Natural killer cell (primary cell): ENCODE results near the gene SLC25A11. TPM values are rescaled to one million over a fixed set of nuclear protein-coding genes. Genes with fewer than 3 reads are reported as not detected.
"Not testable (repeated sequence)": the region's sequence is repeated elsewhere in the genome, so short reads cannot be mapped to it uniquely, and the experiment has no call there.

Experiments used
- ATAC-seq, 3 donors: fragments of 150-1000 bp in 2 of 3; fragments of 200-7000 bp in 1 of 3; cut with Tn5 transposase; 1 replicate in 1 of 3; 2 replicates in 2 of 3; pipeline ENCODE4 v1.10.0; 2021; ENCODE audit warnings: mild to moderate bottlenecking in 2 of 3, moderate library complexity in 2 of 3
- DNase-seq, 2 donors: peaks; one replicate each; pipeline versions ENCODE4 v3.0.0 to v3.0.0-alpha.2; 2013 to 2021; ENCODE audit warnings: mixed read lengths in 1 of 2
- H3K27ac ChIP-seq: one replicate; pipeline ENCODE4 v1.5.1; 2013; ENCODE audit warnings: mild to moderate bottlenecking, low read length
- H3K27me3 ChIP-seq: one replicate; pipeline ENCODE4 v1.6.1; 2013; ENCODE audit warnings: low read length; ENCODE audit not compliant: control insufficient read depth, insufficient read depth
- H3K36me3 ChIP-seq: one replicate; pipeline ENCODE4 v1.6.1; 2013; ENCODE audit warnings: low read length; ENCODE audit not compliant: control insufficient read depth, insufficient read depth
- H3K4me1 ChIP-seq: one replicate; pipeline ENCODE4 v1.6.1; 2013; ENCODE audit warnings: low read length; ENCODE audit not compliant: control insufficient read depth, insufficient read depth
- H3K4me3 ChIP-seq: one replicate; pipeline ENCODE4 v1.5.1; 2013; ENCODE audit warnings: low read length
- H3K9me3 ChIP-seq: one replicate; pipeline ENCODE4 v1.6.1; 2013; ENCODE audit warnings: low read length; ENCODE audit not compliant: control insufficient read depth, insufficient read depth
- H3K27ac Mint-ChIP-seq, 2 donors: one replicate each; pipeline ENCODE4 v1.8.0; 2022; ENCODE audit warnings: mild to moderate bottlenecking in 2 of 2, mixed read lengths in 2 of 2, moderate library complexity in 1 of 2
- H3K27me3 Mint-ChIP-seq, 2 donors: one replicate each; pipeline ENCODE4 v1.8.0; 2022; ENCODE audit warnings: low read depth in 2 of 2, mixed read lengths in 2 of 2
- H3K36me3 Mint-ChIP-seq: one replicate; pipeline ENCODE4 v1.8.0; 2022; ENCODE audit warnings: mixed read lengths
- H3K4me1 Mint-ChIP-seq, 2 donors: one replicate each; pipeline ENCODE4 v1.8.0; 2022; ENCODE audit warnings: mixed read lengths in 2 of 2
- H3K4me3 Mint-ChIP-seq: one replicate; pipeline ENCODE4 v1.8.0; 2022; ENCODE audit warnings: mild to moderate bottlenecking, moderate library complexity, mixed read lengths
- H3K9me3 Mint-ChIP-seq, 2 donors: one replicate each; pipeline ENCODE4 v1.8.0; 2022; ENCODE audit warnings: mixed read lengths in 2 of 2
- CTCF ChIP-seq: fragments of 200-600 bp; IDR thresholded peaks from one replicate; pipeline ENCODE4 v1.8.0; 2022; ENCODE audit warnings: antibody characterized with exemption
- WGBS: methylation state at CpG from one replicate; pipeline ENCODE4 v1.1.7; 2013; ENCODE audit warnings: missing lambda C conversion rate; ENCODE audit not compliant: insufficient coverage; 5-methylcytosine and 5-hydroxymethylcytosine counted together
- intact Hi-C: fragments of 100-400 bp; cut with micrococcal nuclease; formaldehyde crosslinking; loops from one replicate; pipeline ENCODE4 v1.14.2; 2022
- total RNA-seq, 4 donors: library from RNA; stranded (reverse); fragments of 120-200 nt in 1 of 4; gene quantifications; one replicate each; pipeline versions ENCODE4 v1.2.3 to v1.2.4, GENCODE V29; 2013 to 2022

Gene SLC25A11
- total RNA-seq, 3 donors from 2014 or later (not counting 1 experiment from before 2014, with no cell fraction given): 34.7 to 47.5 (median 42.5) TPM

GRCh38 chr17:4913994-4914393 lies 25.9 kb downstream of the SLC25A11 start:
- no peak for TF ChIP-seq CTCF
- H3K36me3 Mint-ChIP-seq: no peaks in the 10 kb centered on the region
- H3K4me1 ChIP-seq: peaks cover 8% of the 10 kb centered on the region
- no peak for ATAC-seq
- H3K4me3 ChIP-seq: no peak overlapping the region
- no peaks in the 10 kb centered on the region for H3K27me3 Mint-ChIP-seq
- intact Hi-C loops: no loop called here
- H3K27ac Mint-ChIP-seq: no peak overlapping the region
- no peaks in the 10 kb centered on the region for H3K4me1 Mint-ChIP-seq
- H3K9me3 ChIP-seq: no peaks in the 10 kb centered on the region
- no peaks in the 10 kb centered on the region for H3K27me3 ChIP-seq
- DNase-seq: no peak
- H3K27ac ChIP-seq: no peak overlapping the region
- no peaks in the 10 kb centered on the region for H3K9me3 Mint-ChIP-seq
- H3K4me3 Mint-ChIP-seq: no peak overlapping the region
- H3K36me3 ChIP-seq: no peaks in the 10 kb centered on the region
- WGBS: 100% methylated on average over 1 of the region's 1 CpG

GRCh38 chr17:4908711-4909496 lies 30.9 kb downstream of the SLC25A11 start:
- 31% methylated on average over 20 of the region's 20 CpGs for WGBS
- Histone ChIP-seq H3K27me3 (no peaks in the 10 kb centered on the region), H3K27ac (no peak overlapping the region), H3K9me3 (no peaks in the 10 kb centered on the region), H3K36me3 (no peaks in the 10 kb centered on the region), H3K4me1 (peaks cover 12% of the 10 kb centered on the region), H3K4me3 (no peak overlapping the region)
- no peaks in the 10 kb centered on the region for H3K4me1 Mint-ChIP-seq
- H3K27me3 Mint-ChIP-seq: no peaks in the 10 kb centered on the region
- no peaks in the 10 kb centered on the region for H3K9me3 Mint-ChIP-seq
- ATAC-seq (peak; percentile 95 to 100 (median 98)), DNase-seq (peak; percentile 71 to 84)
- H3K27ac Mint-ChIP-seq: no peak overlapping the region
- H3K36me3 Mint-ChIP-seq: no peaks in the 10 kb centered on the region
- no peak overlapping the region for H3K4me3 Mint-ChIP-seq
- TF ChIP-seq CTCF: peak; percentile 73
- intact Hi-C loops: loop anchor here (1.0 kb wide), 1 partner anchor 153 kb away; no protein-coding TSS in a partner anchor

GRCh38 chr17:4908301-4908700 lies 31.5 kb downstream of the SLC25A11 start:
- H3K9me3 Mint-ChIP-seq: no peaks in the 10 kb centered on the region
- Histone ChIP-seq H3K27ac (no peak overlapping the region), H3K4me1 (peaks cover 17% of the 10 kb centered on the region), H3K9me3 (no peaks in the 10 kb centered on the region), H3K27me3 (no peaks in the 10 kb centered on the region), H3K4me3 (no peak overlapping the region), H3K36me3 (no peaks in the 10 kb centered on the region)
- no peak overlapping the region for H3K27ac Mint-ChIP-seq
- no peak for TF ChIP-seq CTCF
- H3K36me3 Mint-ChIP-seq: no peaks in the 10 kb centered on the region
- ATAC-seq: no peak
- no peak overlapping the region for H3K4me3 Mint-ChIP-seq
- no peaks in the 10 kb centered on the region for H3K27me3 Mint-ChIP-seq
- WGBS: 76% methylated on average over 10 of the region's 10 CpGs
- DNase-seq: peak in 1 of 2 donors; percentile 36
- intact Hi-C loops: no loop called here
- peaks cover 6% of the 10 kb centered on the region in 2 donors for H3K4me1 Mint-ChIP-seq

GRCh38 chr17:4906642-4907041 lies 33.2 kb downstream of the SLC25A11 start:
- H3K27ac Mint-ChIP-seq, H3K9me3 Mint-ChIP-seq, H3K9me3 ChIP-seq, H3K4me3 ChIP-seq, H3K27ac ChIP-seq, H3K36me3 Mint-ChIP-seq, intact Hi-C loops, H3K4me3 Mint-ChIP-seq, H3K27me3 ChIP-seq, ATAC-seq, DNase-seq, H3K36me3 ChIP-seq, H3K27me3 Mint-ChIP-seq: not testable (repeated sequence)
- peaks cover 34% of the 10 kb centered on the region for H3K4me1 ChIP-seq
- H3K4me1 Mint-ChIP-seq: peaks cover 18 to 19% of the 10 kb centered on the region in 2 donors
